T follicular helper cell (primary cell): ENCODE results near the gene PDSS2.
"Not testable (repeated sequence)": the region's sequence is repeated elsewhere in the genome, so short reads cannot be mapped to it uniquely, and the experiment has no call there.

ENCODE experiments used
- DNase-seq: peaks from one replicate; pipeline ENCODE4 v3.0.0-alpha.2; 2020; ENCODE audit warnings: low read depth

The PDSS2 gene

GRCh38 chr6:107475360-107475759 is 16.0 kb upstream of the PDSS2 start:
- not testable (repeated sequence) for DNase-seq

- DNase-seq: no peak
Observed at GRCh38 chr6:107473660-107474059, 14.3 kb upstream of the PDSS2 start.

- no peak for DNase-seq
Observed at GRCh38 chr6:107470364-107470763, 11.0 kb upstream of the PDSS2 start.

- no peak for DNase-seq
Observed at GRCh38 chr6:107466062-107466461, 6.7 kb upstream of the PDSS2 start.

- DNase-seq: no peak
Observed at GRCh38 chr6:107460083-107460631, 793 bp upstream of the PDSS2 start.

- peak; percentile 1 for DNase-seq
Observed at GRCh38 chr6:107458672-107459282, 587 bp downstream of the PDSS2 start.

GRCh38 chr6:107448776-107449175 is 10.6 kb downstream of the PDSS2 start:
- no peak for DNase-seq

- DNase-seq: no peak
Observed at GRCh38 chr6:107447663-107448216, 11.6 kb downstream of the PDSS2 start.

- no peak for DNase-seq
Observed at GRCh38 chr6:107444277-107444676, 15.1 kb downstream of the PDSS2 start.

GRCh38 chr6:107443608-107444267 is 15.6 kb downstream of the PDSS2 start:
- no peak for DNase-seq

GRCh38 chr6:107442938-107443607 is 16.3 kb downstream of the PDSS2 start:
- DNase-seq: no peak

- DNase-seq: no peak
Observed at GRCh38 chr6:107441682-107442081, 17.7 kb downstream of the PDSS2 start.

GRCh38 chr6:107440936-107441335 is 18.4 kb downstream of the PDSS2 start:
- no peak for DNase-seq

- no peak for DNase-seq
Observed at GRCh38 chr6:107439406-107439805, 20.0 kb downstream of the PDSS2 start.

GRCh38 chr6:107437691-107438090 is 21.7 kb downstream of the PDSS2 start:
- DNase-seq: no peak

- DNase-seq: no peak
Observed at GRCh38 chr6:107436881-107437280, 22.5 kb downstream of the PDSS2 start.

GRCh38 chr6:107435798-107436197 is 23.6 kb downstream of the PDSS2 start:
- DNase-seq: no peak

- no peak for DNase-seq
Observed at GRCh38 chr6:107434812-107435211, 24.6 kb downstream of the PDSS2 start.

- DNase-seq: not testable (repeated sequence)
Observed at GRCh38 chr6:107425951-107426350, 33.4 kb downstream of the PDSS2 start.

- DNase-seq: no peak
Observed at GRCh38 chr6:107423474-107423990, 35.8 kb downstream of the PDSS2 start.

GRCh38 chr6:107421696-107422256 is 37.6 kb downstream of the PDSS2 start:
- no peak for DNase-seq

GRCh38 chr6:107419733-107420132 is 39.6 kb downstream of the PDSS2 start:
- no peak for DNase-seq
